K562 (cell line): ENCODE data around the gene ARMC12. TPM values are rescaled to one million over a fixed set of nuclear protein-coding genes. Genes with fewer than 3 reads are reported as not detected.

Experiments used
- CBX1 ChIP-seq: sonication (generic); IDR thresholded peaks from 2 replicates; pipeline ENCODE4 v1.6.1; 2016; ENCODE audit warnings: antibody characterized with exemption, low read depth, mild to moderate bottlenecking
- CCAR2 ChIP-seq: fragments of 200-400 bp; formaldehyde crosslinking; IDR thresholded peaks from 2 replicates; pipeline ENCODE4 v1.6.1; 2017; ENCODE audit warnings: mild to moderate bottlenecking, low read depth, low read length
- CCNT2 ChIP-seq: IDR thresholded peaks from 2 replicates; pipeline ENCODE4 v1.6.1; 2011; ENCODE audit warnings: borderline replicate concordance, low read depth, mild to moderate bottlenecking, moderate library complexity, mixed read lengths, low read length; ENCODE audit not compliant: insufficient read length; ENCODE audit errors: extremely low read depth
- ETV5 ChIP-seq: sonication (generic); formaldehyde crosslinking; IDR thresholded peaks from 2 replicates; pipeline ENCODE4 v1.4.0; 2020; ENCODE audit warnings: low read depth, mild to moderate bottlenecking, missing genetic modification reagents
- GTF2E2 ChIP-seq: fragments of 200-800 bp; sonication (Bioruptor generic); IDR thresholded peaks from 2 replicates; pipeline ENCODE4 v1.6.1; 2016; ENCODE audit warnings: missing genetic modification characterization, missing compliant biosample characterization
- HNRNPK ChIP-seq: fragments of 200-400 bp; formaldehyde crosslinking; IDR thresholded peaks from one replicate; pipeline ENCODE4 v1.6.1; 2018; ENCODE audit warnings: mild to moderate bottlenecking, low read depth, low read length; ENCODE audit not compliant: poor library complexity, severe bottlenecking
- NONO ChIP-seq, 2 experiments: fragments of 200-400 bp in 1 of 2; fragments of 450-650 bp in 1 of 2; formaldehyde crosslinking in 1 of 2; IDR thresholded peaks; 2 replicates each; pipeline ENCODE4 v1.6.1; 2017; ENCODE audit warnings: low read depth in 2 of 2, mild to moderate bottlenecking in 2 of 2, moderate library complexity in 2 of 2, low read length in 1 of 2
- PHF21A ChIP-seq: fragments of 450-650 bp; IDR thresholded peaks from 2 replicates; pipeline ENCODE4 v1.6.1; 2017; ENCODE audit warnings: low read depth, borderline replicate concordance
- PHTF2 ChIP-seq: fragments of 250-450 bp; sonication (Bioruptor Pico); IDR thresholded peaks from 2 replicates; pipeline ENCODE4 v1.5.0; 2021; ENCODE audit warnings: mild to moderate bottlenecking
- RCOR1 ChIP-seq, 2 experiments: IDR thresholded peaks; 2 replicates each; pipeline ENCODE4 v1.6.1; 2012; ENCODE audit warnings: low read depth in 2 of 2, low read length in 2 of 2, borderline replicate concordance in 1 of 2, improper control_type of control experiment in 1 of 2
- TFAM ChIP-seq: fragments of 250-450 bp; sonication (Bioruptor Pico); conservative IDR thresholded peaks from 2 replicates; pipeline ENCODE4 v1.5.0; 2021; ENCODE audit warnings: mild to moderate bottlenecking, moderate library complexity
- YY1 ChIP-seq, 3 experiments: IDR thresholded peaks; 2 replicates each; pipeline ENCODE4 v1.6.1; 2011; ENCODE audit warnings: low read length in 2 of 3, mild to moderate bottlenecking in 2 of 3, moderate library complexity in 2 of 3, borderline replicate concordance in 1 of 3, control low read depth in 1 of 3, low read depth in 1 of 3; ENCODE audit not compliant: insufficient read depth in 3 of 3, insufficient replicate concordance in 2 of 3, control insufficient read depth in 1 of 3, insufficient read length in 1 of 3; ENCODE audit errors: extremely low read depth in 1 of 3
- ZBTB7A ChIP-seq: IDR thresholded peaks from 2 replicates; pipeline ENCODE4 v1.6.1; 2011; ENCODE audit warnings: low read depth, mild to moderate bottlenecking, low read length, moderate library complexity, borderline replicate concordance; ENCODE audit not compliant: control insufficient read depth
- ZNF140 ChIP-seq: fragments of 250-450 bp; sonication (Bioruptor Pico); IDR thresholded peaks from 2 replicates; pipeline ENCODE4 v1.8.0; 2021; ENCODE audit warnings: moderate library complexity, mild to moderate bottlenecking, inconsistent platforms
- ZNF41 ChIP-seq: fragments of 250-450 bp; sonication (Bioruptor Pico); conservative IDR thresholded peaks from 2 replicates; pipeline ENCODE4 v1.4.0; 2020; ENCODE audit warnings: mild to moderate bottlenecking
- ZSCAN29 ChIP-seq: fragments of 450-650 bp; IDR thresholded peaks from 2 replicates; pipeline ENCODE4 v1.6.1; 2017
- polyA plus RNA-seq, 8 experiments: library from polyadenylated mRNA; depleted of rRNA in 4 of 8; stranded (reverse) in 5 of 8; unstranded in 3 of 8; fragments of >200 nt; fragmentation: Nextera tagmentation in 2 of 8; fragmentation: Illumina TruSeq in 1 of 8; extraction: Ambion mirVana in 2 of 8; extraction: Trizol in 1 of 8; gene quantifications; 2 replicates each; pipeline versions ENCODE4 v1.2.1 to v1.2.3, GENCODE V29; 2011 to 2014; ENCODE audit warnings: inconsistent platforms in 1 of 8, missing spikeins in 1 of 8
- total RNA-seq, 7 experiments: library from RNA; depleted of rRNA in 6 of 7; stranded (reverse); fragments of >200 nt in 6 of 7; fragmentation: Illumina TruSeq in 2 of 7; extraction: Trizol in 2 of 7; gene quantifications; 2 replicates each; pipeline versions ENCODE4 v1.2.1 to v1.2.3, GENCODE V29; 2011 to 2021; ENCODE audit warnings: low replicate concordance in 1 of 7
- TF ChIP-seq, protein P1 (sequence below): fragments of 200-800 bp; sonication (Bioruptor generic); IDR thresholded peaks from 2 replicates; pipeline ENCODE4 v1.6.1; 2017; ENCODE audit warnings: missing genetic modification characterization, missing compliant biosample characterization
- TF ChIP-seq, protein P2 (sequence below), 3 experiments: IDR thresholded peaks in 2 of 3; conservative IDR thresholded peaks in 1 of 3; 2 replicates each; pipeline ENCODE4 v1.5.1; 2011 to 2012; ENCODE audit warnings: low read length in 3 of 3, mild to moderate bottlenecking in 3 of 3, control low read depth in 2 of 3, improper control_type of control experiment in 1 of 3, inconsistent platforms in 1 of 3, low read depth in 1 of 3, mixed read lengths in 1 of 3, moderate library complexity in 1 of 3; ENCODE audit not compliant: insufficient read depth in 2 of 3
- TF ChIP-seq, protein P3 (sequence below): sonication (generic); formaldehyde crosslinking; IDR thresholded peaks from 2 replicates; pipeline ENCODE4 v1.8.0; 2022; ENCODE audit warnings: missing genetic modification reagents, mild to moderate bottlenecking, borderline replicate concordance
- TF ChIP-seq, protein P4 (sequence below), 2 experiments: fragments of 250-450 bp in 1 of 2; fragments of 450-650 bp in 1 of 2; sonication (Bioruptor Pico) in 1 of 2; IDR thresholded peaks; 2 replicates each; pipeline versions ENCODE4 v1.6.1 to v1.8.0; 2016 to 2021; ENCODE audit warnings: mild to moderate bottlenecking in 2 of 2, moderate library complexity in 2 of 2, missing compliant biosample characterization in 1 of 2, missing genetic modification characterization in 1 of 2

ARMC12 gene
- total and polyA plus RNA-seq, 9 of the 15 experiments (the other 6 are each of a cell fraction or from before 2014, with no cell fraction given), result 0.09 to 0.58 (median 0.31) TPM; not detected in 3

DNA sequence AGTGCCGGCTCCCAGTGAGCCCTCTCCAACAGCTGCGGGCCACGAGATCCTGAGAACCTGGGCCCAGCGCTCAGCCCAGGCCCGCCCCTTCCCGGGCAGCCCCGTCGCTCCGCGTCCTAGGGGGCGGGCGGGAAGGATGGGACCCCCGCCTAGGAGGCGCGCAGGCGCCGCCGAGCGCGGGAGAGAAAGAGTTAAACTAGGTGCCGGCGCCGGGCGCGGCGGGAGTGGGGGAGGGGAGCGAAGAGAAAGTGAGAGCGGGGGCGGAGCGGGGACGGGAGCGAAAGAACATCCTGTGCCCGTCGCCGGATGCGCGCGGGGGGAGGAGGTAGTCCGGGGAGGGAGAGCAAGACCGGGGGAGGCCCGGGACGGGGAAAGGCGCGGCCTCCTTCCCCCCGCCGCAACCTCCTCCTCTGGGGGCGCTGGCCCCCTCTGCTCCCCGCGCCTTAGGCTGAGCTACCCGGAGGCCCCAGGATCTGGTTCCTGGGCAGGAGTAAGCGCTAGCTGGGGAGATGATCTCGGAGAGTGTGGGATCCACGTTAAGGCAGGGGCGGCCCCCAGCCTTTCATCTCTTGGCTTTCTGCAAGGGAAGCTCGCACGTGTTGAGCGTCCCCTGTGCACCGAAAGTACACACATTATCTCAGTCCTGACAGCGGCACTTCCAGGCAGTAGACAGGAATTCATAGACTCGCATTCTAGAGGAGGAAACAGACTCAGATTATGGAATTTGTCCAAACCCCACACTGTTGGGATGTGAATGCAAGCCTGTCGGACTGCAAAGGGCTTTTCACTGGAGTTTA, 4.9 kb upstream of the ARMC12 start (continued):
- TF ChIP-seq, protein P1, sequence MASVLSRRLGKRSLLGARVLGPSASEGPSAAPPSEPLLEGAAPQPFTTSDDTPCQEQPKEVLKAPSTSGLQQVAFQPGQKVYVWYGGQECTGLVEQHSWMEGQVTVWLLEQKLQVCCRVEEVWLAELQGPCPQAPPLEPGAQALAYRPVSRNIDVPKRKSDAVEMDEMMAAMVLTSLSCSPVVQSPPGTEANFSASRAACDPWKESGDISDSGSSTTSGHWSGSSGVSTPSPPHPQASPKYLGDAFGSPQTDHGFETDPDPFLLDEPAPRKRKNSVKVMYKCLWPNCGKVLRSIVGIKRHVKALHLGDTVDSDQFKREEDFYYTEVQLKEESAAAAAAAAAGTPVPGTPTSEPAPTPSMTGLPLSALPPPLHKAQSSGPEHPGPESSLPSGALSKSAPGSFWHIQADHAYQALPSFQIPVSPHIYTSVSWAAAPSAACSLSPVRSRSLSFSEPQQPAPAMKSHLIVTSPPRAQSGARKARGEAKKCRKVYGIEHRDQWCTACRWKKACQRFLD, result peak; percentile 92
- TF ChIP-seq ETV5 (CRISPR knock-in tag), result peak; percentile 83
- TF ChIP-seq, protein P2, sequence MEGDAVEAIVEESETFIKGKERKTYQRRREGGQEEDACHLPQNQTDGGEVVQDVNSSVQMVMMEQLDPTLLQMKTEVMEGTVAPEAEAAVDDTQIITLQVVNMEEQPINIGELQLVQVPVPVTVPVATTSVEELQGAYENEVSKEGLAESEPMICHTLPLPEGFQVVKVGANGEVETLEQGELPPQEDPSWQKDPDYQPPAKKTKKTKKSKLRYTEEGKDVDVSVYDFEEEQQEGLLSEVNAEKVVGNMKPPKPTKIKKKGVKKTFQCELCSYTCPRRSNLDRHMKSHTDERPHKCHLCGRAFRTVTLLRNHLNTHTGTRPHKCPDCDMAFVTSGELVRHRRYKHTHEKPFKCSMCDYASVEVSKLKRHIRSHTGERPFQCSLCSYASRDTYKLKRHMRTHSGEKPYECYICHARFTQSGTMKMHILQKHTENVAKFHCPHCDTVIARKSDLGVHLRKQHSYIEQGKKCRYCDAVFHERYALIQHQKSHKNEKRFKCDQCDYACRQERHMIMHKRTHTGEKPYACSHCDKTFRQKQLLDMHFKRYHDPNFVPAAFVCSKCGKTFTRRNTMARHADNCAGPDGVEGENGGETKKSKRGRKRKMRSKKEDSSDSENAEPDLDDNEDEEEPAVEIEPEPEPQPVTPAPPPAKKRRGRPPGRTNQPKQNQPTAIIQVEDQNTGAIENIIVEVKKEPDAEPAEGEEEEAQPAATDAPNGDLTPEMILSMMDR (IDR thresholded peaks at IDR 0.05 in 2 of 3, conservative IDR thresholded peaks at IDR 0.05 in 1 of 3; ENCODE audit: insufficient read depth in 2 of 3, low read depth in 1 of 3, low read length in 3 of 3), result peak; percentile 30 to 50 (median 42)
- TF ChIP-seq, protein P3, sequence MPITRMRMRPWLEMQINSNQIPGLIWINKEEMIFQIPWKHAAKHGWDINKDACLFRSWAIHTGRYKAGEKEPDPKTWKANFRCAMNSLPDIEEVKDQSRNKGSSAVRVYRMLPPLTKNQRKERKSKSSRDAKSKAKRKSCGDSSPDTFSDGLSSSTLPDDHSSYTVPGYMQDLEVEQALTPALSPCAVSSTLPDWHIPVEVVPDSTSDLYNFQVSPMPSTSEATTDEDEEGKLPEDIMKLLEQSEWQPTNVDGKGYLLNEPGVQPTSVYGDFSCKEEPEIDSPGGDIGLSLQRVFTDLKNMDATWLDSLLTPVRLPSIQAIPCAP (CRISPR knock-in tag), result no peak
- peak; percentile 32; the same call in 1 of the 2 replicates for TF ChIP-seq CBX1
- peak; percentile 96; the same call in 1 of the 2 replicates for TF ChIP-seq ZBTB7A
- TF ChIP-seq ZNF41 (CRISPR knock-in tag), result no peak
- no peak for TF ChIP-seq TFAM
- peak; percentile 97 for TF ChIP-seq CCNT2
- TF ChIP-seq PHF21A, result peak; percentile 84; the same call in 1 of the 2 replicates
- TF ChIP-seq, protein P4, sequence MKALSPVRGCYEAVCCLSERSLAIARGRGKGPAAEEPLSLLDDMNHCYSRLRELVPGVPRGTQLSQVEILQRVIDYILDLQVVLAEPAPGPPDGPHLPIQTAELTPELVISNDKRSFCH (CRISPR knock-in tag; IDR thresholded peaks at IDR 0.05), result no peak
- TF ChIP-seq, protein P4 (tag; IDR thresholded peaks at IDR 0.05), result peak; percentile 34; the same call in 1 of the 2 replicates
- no peak for TF ChIP-seq CCAR2
- 0 out of 2 replicates have a peak, but pooled peaks have one; percentile 43 for TF ChIP-seq ZSCAN29
- no peak for TF ChIP-seq ZNF140 (CRISPR knock-in tag)
- TF ChIP-seq NONO (IDR thresholded peaks at IDR 0.05; ENCODE audit: low read depth in 2 of 2, low read length in 1 of 2), result no peak
- peak; percentile 35 to 83; a peak in 2 of 4 replicates for TF ChIP-seq RCOR1 (IDR thresholded peaks at IDR 0.05; ENCODE audit: borderline replicate concordance in 1 of 2, low read depth in 2 of 2, low read length in 2 of 2)
- TF ChIP-seq PHTF2, result no peak
- peak in 2 of 3 experiments; percentile 64 to 72 for TF ChIP-seq YY1 (IDR thresholded peaks at IDR 0.05; ENCODE audit: borderline replicate concordance in 1 of 3, control insufficient read depth in 1 of 3, extremely low read depth in 1 of 3, insufficient read depth in 3 of 3, insufficient read length in 1 of 3, insufficient replicate concordance in 2 of 3, low read depth in 1 of 3, low read length in 2 of 3)
- TF ChIP-seq HNRNPK, result peak; percentile 92
- peak; percentile 84 for TF ChIP-seq GTF2E2 (tag)
